Mammary epithelial cell (primary cell): ENCODE measurements around the gene PRR13.

Source experiments
- EZH2 ChIP-seq: IDR thresholded peaks from 2 replicates; pipeline ENCODE4 v1.6.1; 2012; ENCODE audit warnings: low read length, inconsistent platforms, borderline replicate concordance
- TF ChIP-seq, protein P1 (sequence below), 2 donors: IDR thresholded peaks in 1 of 2; conservative IDR thresholded peaks in 1 of 2; 2 replicates each; pipeline ENCODE4 v1.5.1; 2011 to 2012; ENCODE audit warnings: inconsistent platforms in 2 of 2, low read length in 2 of 2, mild to moderate bottlenecking in 2 of 2, control low read depth in 1 of 2, low read depth in 1 of 2; ENCODE audit not compliant: insufficient read depth in 1 of 2; ENCODE audit errors: extremely low read depth in 1 of 2

GRCh38 chr12:53423597-53423996, 17.9 kb upstream of the PRR13 start, which contains the start of gene AMHR2:
- TF ChIP-seq, protein P1, sequence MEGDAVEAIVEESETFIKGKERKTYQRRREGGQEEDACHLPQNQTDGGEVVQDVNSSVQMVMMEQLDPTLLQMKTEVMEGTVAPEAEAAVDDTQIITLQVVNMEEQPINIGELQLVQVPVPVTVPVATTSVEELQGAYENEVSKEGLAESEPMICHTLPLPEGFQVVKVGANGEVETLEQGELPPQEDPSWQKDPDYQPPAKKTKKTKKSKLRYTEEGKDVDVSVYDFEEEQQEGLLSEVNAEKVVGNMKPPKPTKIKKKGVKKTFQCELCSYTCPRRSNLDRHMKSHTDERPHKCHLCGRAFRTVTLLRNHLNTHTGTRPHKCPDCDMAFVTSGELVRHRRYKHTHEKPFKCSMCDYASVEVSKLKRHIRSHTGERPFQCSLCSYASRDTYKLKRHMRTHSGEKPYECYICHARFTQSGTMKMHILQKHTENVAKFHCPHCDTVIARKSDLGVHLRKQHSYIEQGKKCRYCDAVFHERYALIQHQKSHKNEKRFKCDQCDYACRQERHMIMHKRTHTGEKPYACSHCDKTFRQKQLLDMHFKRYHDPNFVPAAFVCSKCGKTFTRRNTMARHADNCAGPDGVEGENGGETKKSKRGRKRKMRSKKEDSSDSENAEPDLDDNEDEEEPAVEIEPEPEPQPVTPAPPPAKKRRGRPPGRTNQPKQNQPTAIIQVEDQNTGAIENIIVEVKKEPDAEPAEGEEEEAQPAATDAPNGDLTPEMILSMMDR (conservative IDR thresholded peaks at IDR 0.05 in 1 of 2, IDR thresholded peaks at IDR 0.05 in 1 of 2; ENCODE audit: extremely low read depth in 1 of 2, insufficient read depth in 1 of 2, low read depth in 1 of 2, low read length in 2 of 2), result no peak
- TF ChIP-seq EZH2, result no peak
